ENCODE results near the gene KCNG1.

DNA sequence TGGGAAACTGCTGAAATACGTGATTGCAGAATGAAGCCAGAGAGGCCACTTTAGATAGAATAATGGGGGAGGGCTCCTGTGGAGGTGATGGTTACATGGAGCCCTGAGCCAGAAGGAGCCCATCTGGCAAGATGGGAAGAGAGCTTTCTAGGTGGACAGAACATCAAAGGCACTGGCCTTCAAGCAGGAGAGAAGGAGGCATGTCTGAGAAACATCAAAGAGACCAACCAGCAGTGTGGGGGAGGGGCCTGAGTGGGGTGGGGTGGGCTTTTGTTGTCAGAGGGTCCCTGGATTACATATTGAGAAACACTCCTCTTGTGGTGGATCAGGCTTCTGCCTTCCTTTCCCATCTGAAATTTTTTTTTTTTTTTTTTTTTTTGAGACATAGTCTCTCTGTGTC is 1.9 kb upstream of the KCNG1 start:
- no peak for TF ChIP-seq POLR2A (IDR thresholded peaks at IDR 0.05; ENCODE audit: extremely low read depth, insufficient read length)
- TF ChIP-seq CTCF (IDR thresholded peaks at IDR 0.05; ENCODE audit: low read depth, low read length), result no peak
- TF ChIP-seq MAX (IDR thresholded peaks at IDR 0.05; ENCODE audit: low read depth, low read length), result no peak
- no peak for TF ChIP-seq MYC (IDR thresholded peaks at IDR 0.05; ENCODE audit: low read depth, low read length)

Data from NB4 (cell line).